ENCODE data around the gene DHX32.

The DHX32 gene

DNA sequence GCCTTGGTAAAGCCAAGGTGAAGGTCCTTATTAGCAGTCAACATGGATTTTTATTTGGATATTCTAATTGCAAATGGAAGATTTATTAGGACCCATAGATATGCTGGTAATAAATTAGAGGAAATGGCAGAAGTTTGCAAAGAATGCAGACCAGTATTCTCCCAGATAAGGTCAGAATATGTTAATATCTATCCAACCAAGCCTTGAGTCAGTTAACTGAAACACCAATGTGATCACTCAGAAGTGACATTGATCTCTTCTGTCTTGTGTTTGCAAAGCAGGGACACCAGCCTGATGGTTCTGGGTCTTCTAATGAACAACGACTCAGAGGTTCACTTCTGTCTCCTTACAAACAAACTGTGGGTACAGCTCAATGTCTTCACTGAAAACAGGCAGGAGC lies 79.5 kb downstream of the DHX32 start:
- DNase-seq: no peak

DNA sequence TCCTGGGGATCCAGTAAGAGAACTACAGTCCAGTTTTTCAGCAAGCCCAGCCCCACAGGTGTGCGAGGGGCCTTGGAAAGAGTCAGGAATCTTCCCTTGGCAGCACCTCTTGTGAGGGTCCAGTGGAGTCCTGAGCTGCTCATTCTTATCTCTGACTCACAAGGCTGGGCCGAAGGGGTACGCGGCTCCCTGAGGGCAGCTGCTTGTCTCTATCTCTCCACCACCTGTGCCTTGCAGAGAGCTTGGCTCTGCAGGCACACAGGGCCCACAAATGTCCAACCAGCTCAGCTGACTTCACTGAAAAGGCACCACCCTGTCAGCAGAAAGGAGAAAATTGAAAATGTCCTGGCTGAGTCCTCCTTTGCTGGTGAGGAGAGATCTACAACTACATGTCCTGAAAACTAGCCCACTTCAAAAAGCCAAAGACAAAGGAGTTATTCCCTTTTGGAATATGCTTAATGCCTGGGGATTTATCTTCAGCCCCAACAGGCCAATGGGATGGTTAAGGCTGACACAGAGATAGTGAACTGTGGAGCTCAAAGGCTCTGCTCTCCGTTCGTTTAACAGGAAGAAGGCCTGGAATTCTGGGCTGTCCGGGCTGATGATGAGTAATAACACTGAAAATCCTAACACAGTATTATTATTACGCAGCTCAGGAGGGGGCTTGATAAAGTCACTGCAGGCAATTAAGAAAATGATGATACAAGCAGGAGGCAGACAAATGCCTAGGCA lies 81.5 kb downstream of the DHX32 start:
- DNase-seq: no peak

DNA sequence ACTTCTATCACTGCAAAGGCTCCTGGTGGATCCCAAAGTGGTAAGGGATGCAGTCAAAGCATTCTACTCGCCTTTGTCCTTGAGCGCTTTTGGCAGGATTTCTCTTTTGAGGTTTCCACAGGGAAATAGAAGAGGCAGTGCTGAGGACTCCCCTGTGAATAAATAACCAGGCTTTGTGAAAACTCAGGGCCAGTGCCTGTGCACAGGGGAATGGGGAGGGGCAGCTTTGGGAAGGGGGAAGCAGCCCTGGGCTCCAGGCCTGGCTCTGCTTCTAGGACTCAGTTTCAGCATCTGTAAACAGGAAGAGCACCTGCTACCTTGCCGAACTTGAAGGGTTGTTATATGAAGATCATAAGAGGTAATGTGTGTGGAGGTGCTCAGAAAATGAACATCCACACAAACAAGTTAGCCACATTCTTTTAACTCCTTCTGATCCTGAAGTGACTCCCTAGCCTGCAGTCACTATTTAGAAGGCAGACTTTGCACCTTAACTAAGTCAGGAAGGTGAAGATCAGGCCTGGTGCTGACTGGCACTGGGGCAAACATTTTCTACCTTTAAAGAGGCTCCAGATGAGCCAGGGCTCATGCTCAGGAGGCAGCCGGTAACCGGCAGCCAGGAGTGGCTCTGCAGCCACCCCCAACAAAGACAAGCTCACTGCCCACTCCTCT lies 83.0 kb downstream of the DHX32 start:
- DNase-seq: no peak

DNA sequence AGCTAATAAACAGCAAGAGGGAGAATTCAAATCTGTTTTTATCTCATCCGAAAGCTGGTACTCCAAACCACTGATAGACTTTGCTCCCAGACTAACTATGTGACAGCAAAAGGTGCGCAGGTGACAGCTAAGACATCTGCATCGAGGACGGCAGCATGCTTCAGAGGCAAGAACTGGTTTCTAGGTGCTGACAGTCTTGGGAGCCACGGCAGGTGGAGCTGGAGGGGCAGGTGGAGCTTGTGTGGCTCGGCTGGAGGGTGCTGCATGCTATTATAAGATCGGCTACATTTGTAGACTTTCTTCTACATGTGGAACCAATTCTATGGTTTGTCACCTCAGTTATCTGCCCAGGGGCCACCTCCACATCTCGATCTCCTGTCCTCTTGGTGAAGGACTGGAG lies 83.7 kb downstream of the DHX32 start:
- DNase-seq: no peak

DNA sequence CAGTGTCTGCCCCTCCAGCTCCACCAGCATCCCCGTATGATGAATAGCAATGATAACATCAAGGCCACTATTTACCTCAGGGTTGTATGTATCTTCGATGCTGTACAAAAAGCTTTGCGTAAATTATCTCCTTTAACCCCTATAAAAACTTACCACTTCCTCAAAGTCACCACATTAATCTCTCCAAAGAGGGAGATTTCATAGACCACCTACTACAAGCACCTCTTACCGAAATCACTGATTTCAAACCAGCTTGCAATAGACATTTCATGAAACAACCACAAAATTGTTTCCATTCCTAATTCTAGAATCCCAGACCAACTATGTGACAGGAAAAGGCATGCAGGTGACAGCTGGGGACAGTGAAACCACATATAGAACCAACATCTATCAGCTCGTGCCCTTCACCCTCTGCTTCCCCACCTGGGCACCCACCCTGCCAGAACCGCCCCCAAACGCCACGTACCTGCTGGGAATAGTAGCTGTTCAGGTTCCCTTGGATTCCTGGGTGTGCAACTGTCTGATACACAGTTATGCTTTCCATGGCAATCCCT lies 85.4 kb downstream of the DHX32 start:
- no peak for DNase-seq

DNA sequence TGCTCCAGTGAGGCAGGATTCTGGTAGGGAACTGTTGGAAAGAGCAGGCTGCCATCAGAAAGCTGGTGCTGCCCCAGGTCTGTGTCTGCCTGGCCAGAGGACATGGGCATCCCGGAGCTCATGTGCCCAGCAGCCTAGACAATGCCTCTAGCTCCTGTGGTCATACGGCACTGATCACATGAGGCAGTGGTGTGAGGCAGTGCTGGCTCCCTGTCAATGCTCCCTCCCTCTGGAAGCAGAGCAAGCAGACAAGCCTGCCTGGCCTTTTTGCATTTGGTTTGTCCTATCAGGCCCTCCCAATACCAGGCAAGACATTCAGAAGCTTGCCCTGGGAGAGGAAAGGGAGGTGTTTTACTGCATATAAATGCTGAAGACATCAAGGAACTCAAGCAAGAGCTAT lies 86.0 kb downstream of the DHX32 start:
- no peak for DNase-seq

DNA sequence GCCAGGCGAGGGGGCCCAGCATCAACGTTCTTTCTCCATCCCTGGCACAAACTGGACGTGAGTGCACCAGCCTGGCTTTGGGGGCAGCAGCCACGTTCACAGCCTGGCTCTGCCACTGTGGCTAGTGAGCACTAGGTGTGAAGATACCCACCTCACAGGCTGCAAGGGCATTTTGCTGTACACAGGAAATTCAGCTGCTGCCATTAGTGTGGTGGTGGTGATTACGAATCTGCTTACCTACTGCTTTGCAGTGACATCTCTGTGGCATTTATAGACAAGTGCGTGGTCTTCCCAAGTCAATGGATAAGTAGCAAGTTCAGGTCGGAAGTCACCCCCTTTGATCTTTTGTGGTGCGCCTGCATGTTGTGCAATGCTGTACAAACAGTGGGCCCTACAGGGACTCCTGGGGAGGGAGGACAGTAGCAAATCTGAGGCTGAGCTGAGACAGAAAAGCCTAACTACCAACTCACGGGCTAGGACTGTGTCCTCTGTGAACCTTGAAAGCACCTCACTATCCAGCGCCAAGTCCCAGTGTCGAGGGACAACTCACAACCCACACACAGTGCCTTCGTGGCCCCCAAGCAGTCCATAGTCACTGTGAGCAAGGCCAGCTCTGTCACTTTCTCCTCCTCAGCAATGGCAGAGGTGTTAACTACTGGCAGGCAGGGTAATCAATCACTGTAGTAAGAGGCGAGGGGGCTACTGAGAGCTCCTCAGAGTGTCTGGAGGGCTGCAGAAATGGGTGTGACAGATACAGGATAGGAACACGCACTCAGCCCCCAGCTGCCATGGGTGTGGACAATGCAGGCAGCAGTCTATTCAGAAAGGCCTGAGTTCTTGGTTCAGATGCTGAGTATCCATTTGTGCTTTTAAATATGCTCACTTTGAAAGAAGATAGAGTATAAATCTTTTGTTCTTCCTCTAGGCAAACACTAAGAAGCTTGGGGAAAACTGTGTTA lies 88.5 kb downstream of the DHX32 start:
- DNase-seq: no peak

DNA sequence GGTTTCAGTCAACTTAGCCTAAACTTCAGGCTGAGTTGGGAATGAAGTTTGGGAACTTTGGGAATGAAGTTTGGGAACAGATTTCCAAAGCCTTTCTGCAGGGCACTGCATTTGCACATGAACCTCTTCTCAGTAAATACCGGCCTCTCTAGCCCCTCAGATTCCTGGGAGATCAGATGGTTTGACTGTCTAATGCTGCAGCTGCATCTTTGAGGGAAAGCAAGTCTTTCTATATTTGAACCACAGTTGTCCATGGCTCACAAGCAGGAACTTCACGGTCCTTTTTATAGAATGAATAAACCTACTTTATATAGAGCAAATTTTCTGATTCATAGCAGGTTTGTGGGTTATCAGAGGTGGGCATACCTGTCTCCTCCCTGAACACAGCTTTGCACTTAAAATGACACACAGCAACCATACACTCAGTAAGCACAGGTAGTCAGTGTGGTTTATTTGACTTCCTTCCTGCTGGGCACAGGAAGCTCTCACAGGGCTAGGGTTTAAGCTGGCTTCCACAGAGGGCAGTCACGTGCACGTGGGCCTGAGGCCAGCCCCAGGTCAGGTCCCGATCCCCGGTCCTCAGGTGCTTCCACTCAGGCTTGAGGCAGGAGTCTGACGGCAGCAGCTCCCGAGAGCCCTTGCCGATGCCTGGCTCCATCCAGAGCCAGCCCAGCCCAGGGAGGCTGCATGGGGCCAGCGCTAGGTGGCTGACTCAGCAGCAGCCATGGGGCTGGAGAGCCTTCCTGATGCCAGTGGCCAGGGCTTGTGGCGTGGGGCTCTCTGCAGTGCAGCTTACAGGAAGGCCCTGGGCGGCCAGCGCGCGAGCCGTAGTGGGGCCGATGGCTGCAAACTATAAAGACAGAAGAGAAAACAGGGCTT lies 92.7 kb downstream of the DHX32 start:
- no peak for DNase-seq

Measured in NCI-H526 (cell line).